GM18520 (cell line): Measurements from ENCODE around the gene TRDMT1.
A peak's percentile ranks its signal among the peaks of the same experiment; 100 is the strongest.

Experiments
- ATAC-seq: cut with Tn5 transposase; IDR thresholded peaks from one replicate; pipeline ENCODE4 v1.9.1; 2021; ENCODE audit not compliant: unreplicated experiment

Gene TRDMT1

GRCh38 chr10:17200912-17201793, at the start of gene TRDMT1:
TSS of gene TRDMT1 (minus strand) at chr10:17201672. CDS start at chr10:17201634, 38 bp downstream.
- ATAC-seq, result peak; percentile 84

- ATAC-seq, result no peak
These were observed 49.3 kb upstream of the TRDMT1 start for GRCh38 chr10:17250736-17251135.

- ATAC-seq, result no peak
These were observed 48.3 kb upstream of the TRDMT1 start for GRCh38 chr10:17249820-17250219.

GRCh38 chr10:17248964-17249363, 47.5 kb upstream of the TRDMT1 start:
- ATAC-seq, result no peak

GRCh38 chr10:17247210-17247609, 45.7 kb upstream of the TRDMT1 start:
- no peak for ATAC-seq

GRCh38 chr10:17244700-17245365, 43.4 kb upstream of the TRDMT1 start:
- no peak for ATAC-seq

GRCh38 chr10:17241611-17242333, 40.3 kb upstream of the TRDMT1 start:
- no peak for ATAC-seq

- ATAC-seq, result no peak
These were observed 39.1 kb upstream of the TRDMT1 start for GRCh38 chr10:17240616-17241015.

- ATAC-seq, result no peak
These were observed 38.6 kb upstream of the TRDMT1 start for GRCh38 chr10:17240096-17240495.

- no peak for ATAC-seq
These were observed 38.0 kb upstream of the TRDMT1 start for GRCh38 chr10:17239345-17240085.

- no peak for ATAC-seq
These were observed 37.2 kb upstream of the TRDMT1 start for GRCh38 chr10:17238445-17239291.

- ATAC-seq, result no peak
These were observed 36.5 kb upstream of the TRDMT1 start for GRCh38 chr10:17237915-17238444.

- no peak for ATAC-seq
These were observed 35.7 kb upstream of the TRDMT1 start for GRCh38 chr10:17237149-17237527.

- ATAC-seq, result no peak
These were observed 35.1 kb upstream of the TRDMT1 start for GRCh38 chr10:17236468-17237148.

- ATAC-seq, result no peak
These were observed 33.7 kb upstream of the TRDMT1 start for GRCh38 chr10:17235136-17235535.

- no peak for ATAC-seq
These were observed 33.0 kb upstream of the TRDMT1 start for GRCh38 chr10:17234431-17234945.

- no peak for ATAC-seq
These were observed 32.0 kb upstream of the TRDMT1 start for GRCh38 chr10:17233286-17233991.

GRCh38 chr10:17232276-17232960, 30.9 kb upstream of the TRDMT1 start:
- ATAC-seq, result no peak
